Esophagus (tissue), 2 donors: ENCODE results near the gene ANKMY1. TPM values are rescaled to one million over a fixed set of nuclear protein-coding genes. Genes with fewer than 3 reads are reported as not detected.

Experiments used
- H3K27ac ChIP-seq, 2 donors: one replicate each; pipeline ENCODE4 v1.5.1; 2013; ENCODE audit warnings: low read depth in 2 of 2, mild to moderate bottlenecking in 2 of 2, inconsistent platforms in 1 of 2, low read length in 1 of 2, moderate library complexity in 1 of 2
- H3K27me3 ChIP-seq, 2 donors: one replicate each; pipeline ENCODE4 v1.6.1; 2013; ENCODE audit warnings: low read length in 2 of 2, control low read depth in 1 of 2, mild to moderate bottlenecking in 1 of 2; ENCODE audit not compliant: insufficient read depth in 2 of 2, control insufficient read depth in 1 of 2
- H3K36me3 ChIP-seq, 2 donors: one replicate each; pipeline ENCODE4 v1.6.1; 2013; ENCODE audit warnings: low read length in 1 of 2; ENCODE audit not compliant: control insufficient read depth in 2 of 2, insufficient read depth in 2 of 2
- H3K4me1 ChIP-seq, 2 donors: one replicate each; pipeline ENCODE4 v1.6.1; 2013; ENCODE audit warnings: low read length in 1 of 2; ENCODE audit not compliant: control insufficient read depth in 2 of 2, insufficient read depth in 2 of 2
- H3K4me3 ChIP-seq, 2 donors: one replicate each; pipeline ENCODE4 v1.5.1; 2013; ENCODE audit warnings: low read length in 2 of 2, mild to moderate bottlenecking in 2 of 2, low read depth in 1 of 2, moderate library complexity in 1 of 2
- H3K9me3 ChIP-seq, 2 donors: one replicate each; pipeline ENCODE4 v1.6.1; 2013; ENCODE audit warnings: mild to moderate bottlenecking in 2 of 2, low read depth in 1 of 2, low read length in 1 of 2, moderate library complexity in 1 of 2; ENCODE audit not compliant: control insufficient read depth in 2 of 2, insufficient read depth in 1 of 2
- WGBS, 2 donors: extraction: QIAGEN DNeasy Blood & Tissue Kit; methylation state at CpG; one replicate each; pipeline ENCODE4 v1.1.7; 2013; 5-methylcytosine and 5-hydroxymethylcytosine counted together
- polyA plus RNA-seq, 2 donors: library from polyadenylated mRNA; stranded (reverse); fragments of 200-250 nt; gene quantifications; one replicate each; pipeline ENCODE4 v1.2.3, GENCODE V29; 2013
- donor health status: healthy with polysubstance abuse.
- donor health status: Bipolar disorder and iron deficiency.

The ANKMY1 gene
- polyA plus RNA-seq, 2 donors: 4.8 to 16.2 TPM

GRCh38 chr2:240588006-240588655, 30.3 kb upstream of the ANKMY1 start:
- peaks cover 4 to 23% of the 10 kb centered on the region in 2 donors for H3K36me3 ChIP-seq
- WGBS, 2 donors: 78 to 81% methylated on average over 10 of the region's 10 CpGs
- peaks cover 11 to 31% of the 10 kb centered on the region in 2 donors for H3K4me1 ChIP-seq
- H3K27ac ChIP-seq: no peak overlapping the region
- no peaks in the 10 kb centered on the region for H3K27me3 ChIP-seq
- H3K9me3 ChIP-seq: no peaks in the 10 kb centered on the region
- no peak overlapping the region for H3K4me3 ChIP-seq

- 3% methylated on average over 62 of the region's 62 CpGs for WGBS, 2 donors
- H3K36me3 ChIP-seq: peaks cover 2 to 22% of the 10 kb centered on the region in 2 donors
- H3K4me1 ChIP-seq: peaks cover 11 to 31% of the 10 kb centered on the region in 2 donors
- H3K9me3 ChIP-seq: no peaks in the 10 kb centered on the region
- H3K27ac ChIP-seq: peak overlapping the region; percentile 77 to 97
- peak overlapping the region; percentile 85 to 87 for H3K4me3 ChIP-seq
- H3K27me3 ChIP-seq: no peaks in the 10 kb centered on the region
These were observed 29.4 kb upstream of the ANKMY1 start for GRCh38 chr2:240586919-240587800.

- Histone ChIP-seq H3K36me3 (peaks cover 0 to 14% of the 10 kb centered on the region in 2 donors), H3K27me3 (no peaks in the 10 kb centered on the region), H3K4me1 (peaks cover 11 to 28% of the 10 kb centered on the region in 2 donors), H3K27ac (peak within 1 kb of the TSS; percentile 96 to 97), H3K9me3 (no peaks in the 10 kb centered on the region), H3K4me3 (peak within 1 kb of the TSS; percentile 85 to 87)
- 0 to 1% methylated on average over 72 to 88 of the region's 88 CpGs for WGBS, 2 donors
These were observed 28.6 kb upstream of the ANKMY1 start, which contains the start of gene CAPN10 for GRCh38 chr2:240586198-240586918. CAPN10 (plus strand) TSS chr2:240586734; CDS start chr2:240586912, 178 bp downstream.

GRCh38 chr2:240585681-240586197, 28.0 kb upstream of the ANKMY1 start:
- Histone ChIP-seq H3K27ac (peak overlapping the region; percentile 96 to 97), H3K36me3 (peaks cover 0 to 11% of the 10 kb centered on the region in 2 donors), H3K4me3 (peak overlapping the region; percentile 85 to 87), H3K9me3 (no peaks in the 10 kb centered on the region), H3K27me3 (no peaks in the 10 kb centered on the region), H3K4me1 (peaks cover 11 to 28% of the 10 kb centered on the region in 2 donors)
- 5% methylated on average over 20 of the region's 20 CpGs for WGBS, 2 donors

- H3K4me1 ChIP-seq: peaks cover 11 to 32% of the 10 kb centered on the region in 2 donors
- H3K9me3 ChIP-seq: no peaks in the 10 kb centered on the region
- H3K36me3 ChIP-seq: peaks cover 0 to 6% of the 10 kb centered on the region in 2 donors
- peak overlapping the region in 1 of 2 donors; percentile 97 for H3K27ac ChIP-seq
- WGBS, 2 donors: 74 to 80% methylated on average over 6 of the region's 6 CpGs
- no peaks in the 10 kb centered on the region for H3K27me3 ChIP-seq
- peak overlapping the region; percentile 85 to 87 for H3K4me3 ChIP-seq
These were observed 27.3 kb upstream of the ANKMY1 start for GRCh38 chr2:240585101-240585500.

GRCh38 chr2:240584486-240585031, 26.8 kb upstream of the ANKMY1 start:
- Histone ChIP-seq H3K4me1 (peaks cover 11 to 36% of the 10 kb centered on the region in 2 donors), H3K36me3 (peaks cover 0 to 4% of the 10 kb centered on the region in 2 donors), H3K4me3 (no peak overlapping the region), H3K9me3 (no peaks in the 10 kb centered on the region), H3K27me3 (no peaks in the 10 kb centered on the region), H3K27ac (no peak overlapping the region)
- WGBS, 2 donors: 70 to 75% methylated on average over 4 of the region's 4 CpGs

- Histone ChIP-seq H3K27ac (no peak overlapping the region), H3K4me3 (no peak overlapping the region), H3K36me3 (peaks cover 0 to 4% of the 10 kb centered on the region in 2 donors), H3K9me3 (no peaks in the 10 kb centered on the region), H3K27me3 (no peaks in the 10 kb centered on the region), H3K4me1 (peaks cover 10 to 44% of the 10 kb centered on the region in 2 donors)
- WGBS, 2 donors: 91 to 92% methylated on average over 4 of the region's 4 CpGs
These were observed 26.0 kb upstream of the ANKMY1 start for GRCh38 chr2:240583774-240584173.

- Histone ChIP-seq H3K4me1 (peaks cover 4 to 39% of the 10 kb centered on the region in 2 donors), H3K4me3 (no peak overlapping the region), H3K9me3 (no peaks in the 10 kb centered on the region), H3K36me3 (peaks cover 2 to 10% of the 10 kb centered on the region in 2 donors), H3K27ac (no peak overlapping the region), H3K27me3 (no peaks in the 10 kb centered on the region)
- 78 to 83% methylated on average over 3 of the region's 3 CpGs for WGBS, 2 donors
These were observed 25.0 kb upstream of the ANKMY1 start for GRCh38 chr2:240582781-240583180.

GRCh38 chr2:240581811-240582210, 24.0 kb upstream of the ANKMY1 start:
- Histone ChIP-seq H3K27me3 (no peaks in the 10 kb centered on the region), H3K36me3 (peaks cover 4 to 19% of the 10 kb centered on the region in 2 donors), H3K4me1 (peaks cover 4 to 34% of the 10 kb centered on the region in 2 donors), H3K9me3 (no peaks in the 10 kb centered on the region), H3K27ac (no peak overlapping the region), H3K4me3 (no peak overlapping the region)
- WGBS, 2 donors: 93 to 94% methylated on average over 5 of the region's 5 CpGs
